ENCODE measurements around the gene FOXP2. TPM values are rescaled to one million over a fixed set of nuclear protein-coding genes. Genes with fewer than 3 reads are reported as not detected.
A peak's percentile ranks its signal among the peaks of the same experiment; 100 is the strongest.

Gene FOXP2
- total and polyA plus RNA-seq, 9 of the 15 experiments (the other 6 are each of a cell fraction or from before 2014, with no cell fraction given) = not detected

GRCh38 chr7:114554781-114555537 is 140.3 kb downstream of the FOXP2 start:
- no TSS peak for BruUV-seq (replicated peaks)
- H3K4me2 ChIP-seq (ENCODE audit: insufficient read depth, low read length) = no peak overlapping the region
- no peak overlapping the region for H2AFZ ChIP-seq (ENCODE audit: low read depth, low read length)
- in situ Hi-C loops (cut with MboI) = no loop called here
- no peaks in the 10 kb centered on the region for H3K79me2 ChIP-seq (ENCODE audit: control insufficient read depth, insufficient read depth, low read length)
- under 1% methylated on average over 6 of the region's 6 CpGs for WGBS (ENCODE audit: insufficient coverage, low coverage, missing lambda C conversion rate)
- H3K9me1 ChIP-seq (ENCODE audit: control insufficient read depth, insufficient read depth, low read length) = no peaks in the 10 kb centered on the region
- POLR2A ChIA-PET = no interaction called here
- CTCF ChIA-PET (ENCODE audit: low intra/inter-chr PET ratio) = no interaction called here
- ATAC-seq (no peak), DNase-seq (ENCODE audit: extremely low read depth in 1 of 4, low spot score in 3 of 4) (no peak), FAIRE-seq (no peak)
- H3K4me1 ChIP-seq (replicated peaks in 1 of 2; ENCODE audit: control insufficient read depth in 2 of 2, insufficient read depth in 2 of 2, low read length in 2 of 2) = no peaks in the 10 kb centered on the region
- H3K9me3 ChIP-seq (replicated peaks; ENCODE audit: control insufficient read depth, insufficient read depth, low read depth, low read length) = no peaks in the 10 kb centered on the region
- no peak overlapping the region for H3K9ac ChIP-seq (ENCODE audit: insufficient read depth in 1 of 2, low read depth in 2 of 2, low read length in 2 of 2)
- no peaks in the 10 kb centered on the region for H3K27me3 ChIP-seq (ENCODE audit: control insufficient read depth in 2 of 2, insufficient read depth in 2 of 2, low read length in 2 of 2)
- no peak overlapping the region for H3K4me3 ChIP-seq
- no peaks in the 10 kb centered on the region for H3K36me3 ChIP-seq (ENCODE audit: control insufficient read depth, insufficient read depth, low read length)
- H3K27ac ChIP-seq (ENCODE audit: extremely low read depth, low read depth, low read length) = no peak overlapping the region
- TF ChIP-seq ARID1B (IDR thresholded peaks at IDR 0.05) (no peak), CCAR2 (IDR thresholded peaks at IDR 0.05; ENCODE audit: low read depth, low read length) (no peak), CEBPB (tag; IDR thresholded peaks at IDR 0.05) (no peak), JUNB (CRISPR knock-in tag; conservative IDR thresholded peaks at IDR 0.05) (0 out of 2 replicates have a peak, but pooled peaks have one; percentile 28)
- H4K20me1 ChIP-seq (replicated peaks; ENCODE audit: control insufficient read depth, insufficient read depth, low read length) = no peaks in the 10 kb centered on the region
- intact Hi-C loops (cut with micrococcal nuclease) = no loop called here

DNA sequence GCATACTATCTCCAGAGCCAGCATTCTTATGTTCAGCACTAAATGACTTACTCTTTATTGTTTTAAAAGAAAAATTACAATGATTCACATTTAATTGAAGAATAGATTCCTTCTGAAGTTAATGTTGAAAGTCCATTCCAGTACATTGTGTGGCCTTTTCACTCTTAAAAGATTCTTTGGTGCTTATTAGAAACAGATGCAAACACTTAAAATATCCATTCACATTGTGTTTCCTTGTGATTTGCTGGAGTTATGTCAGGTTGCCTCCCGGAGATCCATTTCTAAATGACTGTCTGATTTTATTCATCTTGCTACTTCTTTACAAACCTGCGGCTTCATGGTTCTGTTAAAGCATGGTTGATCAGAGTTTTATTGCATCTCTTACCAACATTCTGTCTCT is 152.8 kb downstream of the FOXP2 start:
- intact Hi-C loops (cut with micrococcal nuclease) = no loop called here
- no TSS peak for BruUV-seq (replicated peaks)
- POLR2A ChIA-PET = no interaction called here
- TF ChIP-seq NFYB (IDR thresholded peaks at IDR 0.05; ENCODE audit: extremely low read depth, insufficient read length) (no peak), MEF2A (IDR thresholded peaks at IDR 0.05; ENCODE audit: control insufficient read depth, low read depth, low read length) (no peak), TAF9B (IDR thresholded peaks at IDR 0.05; ENCODE audit: partially characterized antibody) (no peak), SNIP1 (IDR thresholded peaks at IDR 0.05; ENCODE audit: low read depth) (no peak), PHB (CRISPR knock-in tag; IDR thresholded peaks at IDR 0.05) (no peak), YY1 (IDR thresholded peaks at IDR 0.05; ENCODE audit: borderline replicate concordance in 1 of 3, control insufficient read depth in 1 of 3, extremely low read depth in 1 of 3, insufficient read depth in 3 of 3, insufficient read length in 1 of 3, insufficient replicate concordance in 2 of 3, low read depth in 1 of 3, low read length in 2 of 3) (no peak)
- TF ChIP-seq, protein P1, sequence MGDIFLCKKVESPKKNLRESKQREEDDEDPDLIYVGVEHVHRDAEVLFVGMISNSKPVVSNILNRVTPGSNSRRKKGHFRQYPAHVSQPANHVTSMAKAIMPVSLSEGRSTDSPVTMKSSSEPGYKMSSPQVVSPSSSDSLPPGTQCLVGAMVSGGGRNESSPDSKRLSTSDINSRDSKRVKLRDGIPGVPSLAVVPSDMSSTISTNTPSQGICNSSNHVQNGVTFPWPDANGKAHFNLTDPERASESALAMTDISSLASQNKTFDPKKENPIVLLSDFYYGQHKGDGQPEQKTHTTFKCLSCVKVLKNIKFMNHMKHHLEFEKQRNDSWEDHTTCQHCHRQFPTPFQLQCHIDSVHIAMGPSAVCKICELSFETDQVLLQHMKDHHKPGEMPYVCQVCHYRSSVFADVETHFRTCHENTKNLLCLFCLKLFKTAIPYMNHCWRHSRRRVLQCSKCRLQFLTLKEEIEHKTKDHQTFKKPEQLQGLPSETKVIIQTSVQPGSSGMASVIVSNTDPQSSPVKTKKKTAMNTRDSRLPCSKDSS (IDR thresholded peaks at IDR 0.05; ENCODE audit: low read depth, partially characterized antibody) = no peak

More for the DNA sequence above, 152.8 kb downstream of the FOXP2 start:
- Histone ChIP-seq H3K4me2 (ENCODE audit: insufficient read depth, low read length) (no peak overlapping the region), H3K27ac (ENCODE audit: extremely low read depth, low read depth, low read length) (no peak overlapping the region), H4K20me1 (replicated peaks; ENCODE audit: control insufficient read depth, insufficient read depth, low read length) (no peaks in the 10 kb centered on the region), H3K9ac (ENCODE audit: insufficient read depth in 1 of 2, low read depth in 2 of 2, low read length in 2 of 2) (no peak overlapping the region), H3K36me3 (ENCODE audit: control insufficient read depth, insufficient read depth, low read length) (no peaks in the 10 kb centered on the region), H3K4me1 (replicated peaks in 1 of 2; ENCODE audit: control insufficient read depth in 2 of 2, insufficient read depth in 2 of 2, low read length in 2 of 2) (no peaks in the 10 kb centered on the region), H2AFZ (ENCODE audit: low read depth, low read length) (no peak overlapping the region), H3K27me3 (ENCODE audit: control insufficient read depth in 2 of 2, insufficient read depth in 2 of 2, low read length in 2 of 2) (no peaks in the 10 kb centered on the region), H3K9me3 (replicated peaks; ENCODE audit: control insufficient read depth, insufficient read depth, low read depth, low read length) (no peaks in the 10 kb centered on the region), H3K9me1 (ENCODE audit: control insufficient read depth, insufficient read depth, low read length) (no peaks in the 10 kb centered on the region), H3K79me2 (ENCODE audit: control insufficient read depth, insufficient read depth, low read length) (no peaks in the 10 kb centered on the region), H3K4me3 (no peak overlapping the region)
- in situ Hi-C loops (cut with MboI) = no loop called here
- CTCF ChIA-PET (ENCODE audit: low intra/inter-chr PET ratio) = no interaction called here
- no peak for DNase-seq (ENCODE audit: extremely low read depth in 1 of 4, low spot score in 3 of 4)
- no peak for ATAC-seq
- WGBS (ENCODE audit: insufficient coverage, low coverage, missing lambda C conversion rate) = 3% methylated on average over 2 of the region's 2 CpGs
- no peak for FAIRE-seq
